ENCODE results near the gene IGLL1. TPM values are rescaled to one million over a fixed set of nuclear protein-coding genes. Genes with fewer than 3 reads are reported as not detected.

The IGLL1 gene
- total RNA-seq, 1 experiment from 2014 or later = not detected

DNA sequence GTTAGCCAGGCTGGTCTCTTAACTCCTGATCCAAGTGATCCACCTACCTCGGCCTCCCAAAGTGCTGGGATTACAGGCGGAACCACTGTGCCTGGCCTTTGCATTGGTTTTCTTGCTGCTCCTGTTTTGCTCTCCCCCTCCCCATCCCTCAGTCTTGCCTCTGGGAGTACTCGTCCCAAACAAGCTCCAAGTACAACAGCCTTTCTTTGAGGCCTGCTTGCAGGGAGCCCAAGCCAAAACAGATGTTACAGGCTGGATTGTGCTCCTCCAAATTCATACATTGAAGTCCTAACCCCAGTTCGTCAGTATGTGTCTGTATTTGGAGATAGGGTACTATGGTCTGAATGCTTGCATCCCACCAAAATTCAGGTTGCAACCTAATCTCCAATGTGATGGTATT lies 8.6 kb downstream of the IGLL1 start:
- intact Hi-C loops (cut with micrococcal nuclease; ENCODE audit: unreplicated experiment) (no loop called here), in situ Hi-C loops (cut with HindIII; ENCODE audit: low pct_unique_long_range_greater_than_20kb, low sequenced_read_pairs) (no loop called here)
- POLR2A ChIA-PET = interaction anchor here (0.6 kb wide), 1 partner anchor 16 kb away, joined by 3 read pairs; no protein-coding TSS in a partner anchor
- CTCF ChIA-PET = no interaction called here
- TF ChIP-seq, protein P1, sequence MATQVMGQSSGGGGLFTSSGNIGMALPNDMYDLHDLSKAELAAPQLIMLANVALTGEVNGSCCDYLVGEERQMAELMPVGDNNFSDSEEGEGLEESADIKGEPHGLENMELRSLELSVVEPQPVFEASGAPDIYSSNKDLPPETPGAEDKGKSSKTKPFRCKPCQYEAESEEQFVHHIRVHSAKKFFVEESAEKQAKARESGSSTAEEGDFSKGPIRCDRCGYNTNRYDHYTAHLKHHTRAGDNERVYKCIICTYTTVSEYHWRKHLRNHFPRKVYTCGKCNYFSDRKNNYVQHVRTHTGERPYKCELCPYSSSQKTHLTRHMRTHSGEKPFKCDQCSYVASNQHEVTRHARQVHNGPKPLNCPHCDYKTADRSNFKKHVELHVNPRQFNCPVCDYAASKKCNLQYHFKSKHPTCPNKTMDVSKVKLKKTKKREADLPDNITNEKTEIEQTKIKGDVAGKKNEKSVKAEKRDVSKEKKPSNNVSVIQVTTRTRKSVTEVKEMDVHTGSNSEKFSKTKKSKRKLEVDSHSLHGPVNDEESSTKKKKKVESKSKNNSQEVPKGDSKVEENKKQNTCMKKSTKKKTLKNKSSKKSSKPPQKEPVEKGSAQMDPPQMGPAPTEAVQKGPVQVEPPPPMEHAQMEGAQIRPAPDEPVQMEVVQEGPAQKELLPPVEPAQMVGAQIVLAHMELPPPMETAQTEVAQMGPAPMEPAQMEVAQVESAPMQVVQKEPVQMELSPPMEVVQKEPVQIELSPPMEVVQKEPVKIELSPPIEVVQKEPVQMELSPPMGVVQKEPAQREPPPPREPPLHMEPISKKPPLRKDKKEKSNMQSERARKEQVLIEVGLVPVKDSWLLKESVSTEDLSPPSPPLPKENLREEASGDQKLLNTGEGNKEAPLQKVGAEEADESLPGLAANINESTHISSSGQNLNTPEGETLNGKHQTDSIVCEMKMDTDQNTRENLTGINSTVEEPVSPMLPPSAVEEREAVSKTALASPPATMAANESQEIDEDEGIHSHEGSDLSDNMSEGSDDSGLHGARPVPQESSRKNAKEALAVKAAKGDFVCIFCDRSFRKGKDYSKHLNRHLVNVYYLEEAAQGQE (IDR thresholded peaks at IDR 0.05; ENCODE audit: insufficient read depth in 1 of 2, low read depth in 2 of 2, low read length in 1 of 2) = no peak
- TF ChIP-seq SIN3A (IDR thresholded peaks at IDR 0.05; ENCODE audit: borderline replicate concordance, insufficient read depth, low read depth, low read length) = no peak
- no peak for TF ChIP-seq TCF7L2 (IDR thresholded peaks at IDR 0.05; ENCODE audit: low read depth, low read length)
- TF ChIP-seq, protein P2, sequence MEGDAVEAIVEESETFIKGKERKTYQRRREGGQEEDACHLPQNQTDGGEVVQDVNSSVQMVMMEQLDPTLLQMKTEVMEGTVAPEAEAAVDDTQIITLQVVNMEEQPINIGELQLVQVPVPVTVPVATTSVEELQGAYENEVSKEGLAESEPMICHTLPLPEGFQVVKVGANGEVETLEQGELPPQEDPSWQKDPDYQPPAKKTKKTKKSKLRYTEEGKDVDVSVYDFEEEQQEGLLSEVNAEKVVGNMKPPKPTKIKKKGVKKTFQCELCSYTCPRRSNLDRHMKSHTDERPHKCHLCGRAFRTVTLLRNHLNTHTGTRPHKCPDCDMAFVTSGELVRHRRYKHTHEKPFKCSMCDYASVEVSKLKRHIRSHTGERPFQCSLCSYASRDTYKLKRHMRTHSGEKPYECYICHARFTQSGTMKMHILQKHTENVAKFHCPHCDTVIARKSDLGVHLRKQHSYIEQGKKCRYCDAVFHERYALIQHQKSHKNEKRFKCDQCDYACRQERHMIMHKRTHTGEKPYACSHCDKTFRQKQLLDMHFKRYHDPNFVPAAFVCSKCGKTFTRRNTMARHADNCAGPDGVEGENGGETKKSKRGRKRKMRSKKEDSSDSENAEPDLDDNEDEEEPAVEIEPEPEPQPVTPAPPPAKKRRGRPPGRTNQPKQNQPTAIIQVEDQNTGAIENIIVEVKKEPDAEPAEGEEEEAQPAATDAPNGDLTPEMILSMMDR (IDR thresholded peaks at IDR 0.05) = no peak
- TF ChIP-seq POLR2AphosphoS5 (IDR thresholded peaks at IDR 0.05; ENCODE audit: low read depth, low read length) = no peak
- ATAC-seq = no peak
- no peak overlapping the region for H3K27ac ChIP-seq (ENCODE audit: low read length)
- no TSS peak for BruUV-seq (replicated peaks)
- DNase-seq (ENCODE audit: low read depth, low spot score) = no peak
- no peaks in the 10 kb centered on the region for H3K4me1 ChIP-seq (ENCODE audit: control insufficient read depth, insufficient read depth, low read length)
- no peaks in the 10 kb centered on the region for H3K9me3 ChIP-seq (ENCODE audit: control insufficient read depth, insufficient read depth, low read depth, low read length)
- H3K4me3 ChIP-seq (ENCODE audit: low read depth in 2 of 2, low read length in 2 of 2) = no peak overlapping the region
- no peaks in the 10 kb centered on the region for H3K36me3 ChIP-seq (ENCODE audit: control insufficient read depth, insufficient read depth, low read length)
- no peaks in the 10 kb centered on the region for H3K27me3 ChIP-seq (ENCODE audit: control insufficient read depth, insufficient read depth, low read length)

DNA sequence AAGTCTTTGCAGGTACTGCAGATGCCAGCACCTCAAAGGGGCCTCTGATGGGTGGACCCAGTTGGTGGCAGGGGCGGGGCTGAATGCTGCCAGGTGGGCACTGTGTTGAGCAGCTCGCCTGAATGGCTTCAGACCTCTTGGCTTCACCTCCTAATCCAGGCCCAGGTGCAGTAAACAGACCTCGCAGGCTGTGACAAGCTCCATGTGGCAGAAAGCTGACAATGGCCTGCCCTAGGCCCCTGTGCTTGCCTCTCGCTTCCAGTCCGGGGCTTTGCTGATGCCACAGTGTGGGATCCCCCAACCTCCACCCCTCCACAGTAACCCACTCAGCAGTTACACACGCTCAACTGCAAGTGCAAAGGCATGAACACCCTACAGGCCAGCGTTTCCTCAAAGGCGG lies 9.4 kb downstream of the IGLL1 start:
- in situ Hi-C loops (cut with HindIII; ENCODE audit: low pct_unique_long_range_greater_than_20kb, low sequenced_read_pairs) = no loop called here
- POLR2A ChIA-PET = no interaction called here

More for the DNA sequence above, 9.4 kb downstream of the IGLL1 start:
- H3K4me1 ChIP-seq (ENCODE audit: control insufficient read depth, insufficient read depth, low read length) = no peaks in the 10 kb centered on the region
- TF ChIP-seq POLR2AphosphoS5 (IDR thresholded peaks at IDR 0.05; ENCODE audit: low read depth, low read length) (no peak), TCF7L2 (IDR thresholded peaks at IDR 0.05; ENCODE audit: low read depth, low read length) (no peak), SIN3A (IDR thresholded peaks at IDR 0.05; ENCODE audit: borderline replicate concordance, insufficient read depth, low read depth, low read length) (no peak)
- TF ChIP-seq, protein P1 (IDR thresholded peaks at IDR 0.05; ENCODE audit: insufficient read depth in 1 of 2, low read depth in 2 of 2, low read length in 1 of 2) = no peak
- TF ChIP-seq, protein P2 (IDR thresholded peaks at IDR 0.05) = no peak
- BruUV-seq (replicated peaks) = no TSS peak
- H3K9me3 ChIP-seq (ENCODE audit: control insufficient read depth, insufficient read depth, low read depth, low read length) = no peaks in the 10 kb centered on the region
- ATAC-seq (no peak), DNase-seq (ENCODE audit: low read depth, low spot score) (no peak)
- intact Hi-C loops (cut with micrococcal nuclease; ENCODE audit: unreplicated experiment) = no loop called here
- no peak overlapping the region for H3K27ac ChIP-seq (ENCODE audit: low read length)
- CTCF ChIA-PET = interaction anchor here (0.6 kb wide), 1 partner anchor 42 kb away, joined by 3 read pairs; no protein-coding TSS in a partner anchor
- no peaks in the 10 kb centered on the region for H3K36me3 ChIP-seq (ENCODE audit: control insufficient read depth, insufficient read depth, low read length)
- no peak overlapping the region for H3K4me3 ChIP-seq (ENCODE audit: low read depth in 2 of 2, low read length in 2 of 2)
- H3K27me3 ChIP-seq (ENCODE audit: control insufficient read depth, insufficient read depth, low read length) = no peaks in the 10 kb centered on the region

Measured in Panc1 (cell line).